Rectal smooth muscle tissue (tissue), 1 donor: ENCODE results near the gene ABCA2.

Experiments
- H3K27ac ChIP-seq: one replicate; pipeline ENCODE4 v1.7.0; 2013; ENCODE audit warnings: low read depth, low read length, inconsistent platforms
- H3K27me3 ChIP-seq: one replicate; pipeline ENCODE4 v1.7.0; 2013; ENCODE audit warnings: low read length; ENCODE audit not compliant: control insufficient read depth, insufficient read depth
- H3K36me3 ChIP-seq: one replicate; pipeline ENCODE4 v1.7.0; 2013; ENCODE audit warnings: low read length; ENCODE audit not compliant: control insufficient read depth, insufficient read depth
- H3K4me1 ChIP-seq: one replicate; pipeline ENCODE4 v1.7.0; 2013; ENCODE audit warnings: low read length; ENCODE audit not compliant: control insufficient read depth, insufficient read depth
- H3K4me3 ChIP-seq: one replicate; pipeline ENCODE4 v1.7.0; 2013; ENCODE audit warnings: low read length
- H3K9ac ChIP-seq: one replicate; pipeline ENCODE4 v1.7.0; 2013; ENCODE audit warnings: low read length

ABCA2 gene

DNA sequence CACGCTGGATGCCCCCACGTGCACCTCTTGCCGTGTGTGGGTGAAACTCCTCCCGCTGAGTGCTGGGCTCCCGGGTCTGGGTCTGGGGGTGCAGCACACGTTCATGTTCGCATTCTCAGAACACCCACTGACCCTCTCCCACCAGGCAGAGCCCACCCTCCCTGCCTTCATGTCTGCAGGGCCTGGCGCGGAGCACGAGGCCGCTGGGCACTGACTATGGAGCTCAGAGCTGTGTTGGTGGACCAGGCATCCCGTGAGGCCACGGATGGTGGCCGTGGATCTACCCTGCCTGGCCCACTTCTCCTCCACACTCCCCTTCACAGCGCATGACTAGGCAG is 67.1 kb downstream of the ABCA2 start:
- H3K27ac ChIP-seq: no peak overlapping the region
- no peak overlapping the region for H3K9ac ChIP-seq
- no peaks in the 10 kb centered on the region for H3K4me1 ChIP-seq
- H3K4me3 ChIP-seq: no peak overlapping the region
- H3K27me3 ChIP-seq: no peaks in the 10 kb centered on the region
- H3K36me3 ChIP-seq: no peaks in the 10 kb centered on the region

DNA sequence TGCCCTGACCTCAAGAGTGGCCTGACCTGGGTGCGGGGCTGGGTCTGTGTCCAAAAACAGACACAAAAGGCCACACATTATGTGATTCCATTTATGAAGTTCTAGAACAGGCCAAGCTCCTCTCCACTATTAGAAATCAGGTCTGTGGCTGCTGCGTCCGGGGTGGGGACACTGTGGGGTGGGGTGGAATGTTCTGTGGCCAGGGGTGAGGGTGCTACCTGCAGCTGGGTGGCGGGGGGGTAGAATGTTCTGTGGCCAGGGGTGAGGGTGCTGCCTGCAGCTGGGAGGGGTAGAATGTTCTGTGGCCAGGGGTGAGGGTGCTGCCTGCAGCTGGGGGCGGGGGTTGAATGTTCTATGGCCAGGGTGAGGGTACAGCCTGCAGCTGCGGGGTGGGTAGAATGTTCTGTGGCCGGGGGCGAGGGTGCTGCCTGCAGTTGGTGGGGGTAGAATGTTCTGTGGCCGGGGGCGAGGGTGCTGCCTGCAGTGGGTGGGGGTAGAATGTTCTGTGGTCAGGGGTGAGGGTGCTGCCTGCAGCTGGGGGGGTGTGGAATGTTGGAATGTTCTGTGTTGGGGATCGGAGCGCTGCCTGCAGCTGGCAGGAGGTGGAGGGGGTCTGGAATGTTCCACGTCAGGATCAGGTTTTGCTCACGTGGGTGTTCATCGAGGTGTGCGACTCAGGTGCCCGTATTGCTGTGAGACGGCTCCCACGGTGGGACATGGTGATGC is 67.7 kb downstream of the ABCA2 start:
- Histone ChIP-seq H3K4me3 (no peak overlapping the region), H3K9ac (no peak overlapping the region), H3K4me1 (no peaks in the 10 kb centered on the region), H3K36me3 (no peaks in the 10 kb centered on the region), H3K27me3 (no peaks in the 10 kb centered on the region), H3K27ac (no peak overlapping the region)

DNA sequence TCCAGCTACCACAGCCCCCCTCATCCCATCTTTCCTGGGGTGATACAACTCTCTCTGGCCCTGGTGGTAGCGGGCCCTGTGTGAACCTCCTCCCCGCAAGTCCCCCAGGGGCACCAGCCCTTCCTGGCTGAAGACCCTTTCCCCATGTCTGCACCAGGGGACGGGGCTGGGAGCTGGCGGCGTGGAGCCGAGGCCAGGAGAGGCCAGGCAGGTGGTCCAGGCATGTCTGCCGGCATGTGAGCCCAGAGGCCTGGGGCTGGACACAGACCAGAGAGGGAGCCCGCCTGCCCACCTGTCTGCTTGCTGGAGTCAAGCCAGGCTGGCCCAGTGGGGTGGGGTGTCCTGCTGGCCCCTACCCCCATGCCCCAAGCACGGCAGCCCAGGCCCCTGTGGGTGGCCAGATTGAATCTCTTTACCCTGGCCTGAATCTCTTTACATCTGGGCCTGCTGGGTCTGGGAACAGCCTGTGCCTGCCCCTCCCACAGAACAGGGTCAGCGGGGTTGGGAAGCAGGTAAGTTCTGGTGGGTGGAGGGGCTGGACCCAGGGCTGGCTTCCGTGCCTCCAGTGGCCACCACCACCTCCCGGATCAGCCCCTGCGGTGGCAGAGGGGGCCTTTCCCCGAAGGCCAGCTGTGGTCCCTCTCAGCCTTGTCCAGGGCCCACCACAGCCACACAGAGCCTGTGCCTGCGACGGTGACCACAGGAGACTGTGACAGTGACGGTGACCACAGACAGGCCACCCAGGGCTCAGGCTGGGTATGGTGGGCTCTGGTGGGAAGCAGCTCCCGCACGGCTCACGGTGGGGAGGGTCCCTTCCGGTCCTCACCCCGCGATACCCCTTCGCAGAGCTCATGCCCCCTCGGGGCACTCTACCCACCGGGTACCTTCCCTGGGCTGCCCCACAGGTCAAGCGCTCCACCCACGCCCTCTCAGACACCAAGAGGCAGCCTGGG is 68.9 kb downstream of the ABCA2 start:
- Histone ChIP-seq H3K27me3 (no peaks in the 10 kb centered on the region), H3K9ac (no peak overlapping the region), H3K4me1 (no peaks in the 10 kb centered on the region), H3K27ac (no peak overlapping the region), H3K36me3 (no peaks in the 10 kb centered on the region), H3K4me3 (no peak overlapping the region)

DNA sequence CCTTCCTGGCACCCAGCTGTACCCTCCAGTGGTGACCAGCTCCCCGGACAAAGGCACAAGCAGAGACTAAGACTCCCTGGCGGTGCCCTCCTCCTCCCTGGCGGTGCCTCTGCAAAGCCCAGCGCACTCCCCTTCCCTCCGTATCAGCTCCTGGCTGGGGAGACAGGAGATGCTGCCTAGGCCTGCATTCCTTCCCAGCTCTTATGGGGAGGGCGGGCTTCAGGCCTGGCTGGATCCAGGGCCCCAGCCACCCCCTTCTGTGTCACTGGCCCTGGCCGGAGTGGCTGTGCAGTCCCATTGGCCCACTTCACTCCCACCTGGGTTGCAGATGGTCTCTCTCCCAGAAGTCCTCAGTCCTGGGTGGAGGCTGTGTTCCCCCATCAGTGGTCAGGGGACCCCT is 69.6 kb downstream of the ABCA2 start:
- Histone ChIP-seq H3K4me1 (no peaks in the 10 kb centered on the region), H3K27me3 (no peaks in the 10 kb centered on the region), H3K9ac (no peak overlapping the region), H3K4me3 (no peak overlapping the region), H3K36me3 (no peaks in the 10 kb centered on the region), H3K27ac (no peak overlapping the region)

DNA sequence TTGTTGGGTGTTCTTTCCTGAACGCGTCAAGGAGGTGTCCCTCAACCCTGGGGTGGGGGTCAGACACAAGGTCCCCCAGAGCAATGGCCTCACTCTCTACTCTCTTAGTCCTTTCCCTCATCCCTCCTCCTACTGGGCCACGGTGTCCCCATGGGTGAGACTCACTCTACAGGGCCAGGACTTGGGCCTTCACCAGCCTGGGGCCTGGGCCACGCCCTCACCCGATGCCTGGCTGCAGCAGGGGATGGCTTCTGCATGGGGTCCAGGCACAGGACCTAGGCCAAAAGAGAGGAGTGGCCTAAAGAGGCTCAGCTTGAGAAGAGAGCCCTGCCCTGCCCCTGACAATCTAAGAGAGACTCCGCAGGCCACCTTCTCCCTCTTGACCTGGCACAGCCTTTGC is 70.1 kb downstream of the ABCA2 start:
- Histone ChIP-seq H3K4me1 (no peaks in the 10 kb centered on the region), H3K9ac (no peak overlapping the region), H3K36me3 (no peaks in the 10 kb centered on the region), H3K27ac (no peak overlapping the region), H3K27me3 (no peaks in the 10 kb centered on the region), H3K4me3 (no peak overlapping the region)

DNA sequence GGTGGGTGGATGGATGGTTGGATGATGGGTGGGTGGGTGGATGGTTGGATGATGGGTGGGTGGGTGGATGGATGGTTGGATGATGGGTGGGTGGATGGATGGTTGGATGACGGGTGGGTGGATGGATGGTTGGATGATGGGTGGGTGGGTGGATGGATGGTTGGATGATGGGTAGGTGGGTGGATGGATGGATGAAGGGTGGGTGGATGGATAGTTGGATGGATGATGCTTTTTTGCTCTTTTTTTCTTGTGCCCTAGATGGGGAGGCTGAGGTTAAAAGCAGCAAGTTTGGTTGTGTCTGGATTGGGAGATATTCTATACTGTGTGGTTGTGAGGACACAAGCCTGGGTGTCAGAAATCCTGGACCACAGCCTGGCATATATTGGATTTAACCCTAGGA is 70.6 kb downstream of the ABCA2 start:
- Histone ChIP-seq H3K27ac (no peak overlapping the region), H3K36me3 (no peaks in the 10 kb centered on the region), H3K4me3 (no peak overlapping the region), H3K4me1 (no peaks in the 10 kb centered on the region), H3K9ac (no peak overlapping the region), H3K27me3 (no peaks in the 10 kb centered on the region)
